Epidermal melanocyte (primary cell): ENCODE results near the gene DACT2.
"Not testable (repeated sequence)": the region's sequence is repeated elsewhere in the genome, so short reads cannot be mapped to it uniquely, and the experiment has no call there.

Experiments
- DNase-seq: peaks from one replicate; pipeline ENCODE4 v3.0.0; 2011; ENCODE audit warnings: low spot score; ENCODE audit not compliant: insufficient read length

DACT2 gene

DNA sequence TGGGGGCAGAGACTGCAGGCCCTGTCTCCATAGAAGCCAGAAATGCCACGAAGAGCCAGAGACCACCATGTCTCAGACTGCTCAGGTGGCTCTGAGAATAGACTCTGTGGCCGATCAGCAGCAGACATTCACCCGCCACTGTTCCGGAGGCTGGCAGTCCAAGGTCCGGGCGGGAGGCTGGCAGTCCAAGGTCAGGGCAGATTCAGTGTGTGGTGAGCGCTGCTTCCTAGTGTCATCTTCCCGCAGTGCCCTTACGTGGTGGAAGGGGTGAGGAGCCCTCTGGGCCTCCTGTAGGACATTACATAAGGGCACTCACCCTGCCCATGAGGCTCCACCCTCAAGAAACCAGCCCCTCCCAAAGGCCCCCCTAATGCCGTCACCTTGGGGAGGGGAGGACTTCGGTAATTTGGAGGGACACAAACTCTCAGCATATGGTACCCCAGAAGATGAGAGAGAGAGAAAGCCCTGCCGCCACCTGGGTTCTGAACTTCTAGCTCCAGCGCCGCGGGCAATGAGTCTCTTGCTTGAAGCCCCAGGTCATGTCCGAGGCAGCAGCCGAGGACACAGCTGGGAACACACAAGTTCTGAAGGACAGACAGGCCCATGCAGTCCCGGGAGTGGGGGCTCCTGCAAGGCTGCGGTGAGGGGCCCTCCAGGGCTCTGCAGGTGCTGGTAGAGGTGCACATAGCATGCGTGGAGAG is 36.4 kb downstream of the DACT2 start:
- DNase-seq = no peak

- no peak for DNase-seq
Observed at GRCh38 chr6:168281826-168282225, 37.8 kb downstream of the DACT2 start.

- not testable (repeated sequence) for DNase-seq
Observed at GRCh38 chr6:168281314-168281713, 38.3 kb downstream of the DACT2 start.

DNA sequence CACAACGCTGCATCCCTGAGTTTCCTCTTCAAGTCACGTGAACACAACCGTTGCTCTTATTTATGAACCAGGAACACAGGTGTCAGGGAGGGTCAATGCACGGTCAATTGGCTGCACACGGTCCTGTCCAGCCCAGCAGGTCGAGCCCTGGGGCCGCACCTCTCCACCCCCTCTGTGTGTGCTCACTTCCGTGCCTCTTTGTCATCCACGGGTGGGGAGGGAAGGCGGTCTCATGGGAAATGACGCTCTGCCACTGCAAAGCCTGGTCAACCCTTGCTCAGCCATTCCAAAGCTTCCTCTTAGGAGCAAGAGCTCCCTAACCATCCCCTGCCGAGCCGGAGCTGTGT is 38.7 kb downstream of the DACT2 start:
- no peak for DNase-seq

GRCh38 chr6:168280020-168280898 is 39.3 kb downstream of the DACT2 start:
- no peak for DNase-seq

DNA sequence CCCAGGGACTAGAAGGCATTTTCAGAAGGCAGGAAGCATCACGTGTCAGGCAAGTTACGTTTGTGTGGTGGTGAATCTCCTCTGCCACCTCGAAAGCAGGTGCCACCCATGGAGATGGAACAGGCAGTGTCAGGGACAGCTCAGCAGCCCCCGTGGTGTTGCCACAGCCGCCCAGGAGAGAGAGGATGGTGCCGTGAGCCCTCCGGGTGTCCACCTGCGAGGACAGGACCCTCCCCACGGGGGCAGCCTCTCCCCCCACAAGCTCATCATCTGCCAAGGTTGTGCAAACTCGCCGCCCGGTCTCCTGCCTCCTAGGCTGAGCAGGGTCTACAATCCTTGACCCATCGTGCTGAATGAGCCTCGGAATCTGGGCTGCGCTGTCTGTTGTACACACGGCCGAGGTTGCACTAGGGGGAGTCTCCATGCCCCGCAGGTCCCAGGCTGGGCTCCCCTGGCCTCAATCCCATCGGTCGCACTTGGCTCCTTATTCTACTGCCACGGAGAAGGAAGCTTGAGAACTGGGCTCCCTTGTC is 40.1 kb downstream of the DACT2 start:
- DNase-seq = no peak

GRCh38 chr6:168278904-168279303 is 40.7 kb downstream of the DACT2 start:
- no peak for DNase-seq

DNA sequence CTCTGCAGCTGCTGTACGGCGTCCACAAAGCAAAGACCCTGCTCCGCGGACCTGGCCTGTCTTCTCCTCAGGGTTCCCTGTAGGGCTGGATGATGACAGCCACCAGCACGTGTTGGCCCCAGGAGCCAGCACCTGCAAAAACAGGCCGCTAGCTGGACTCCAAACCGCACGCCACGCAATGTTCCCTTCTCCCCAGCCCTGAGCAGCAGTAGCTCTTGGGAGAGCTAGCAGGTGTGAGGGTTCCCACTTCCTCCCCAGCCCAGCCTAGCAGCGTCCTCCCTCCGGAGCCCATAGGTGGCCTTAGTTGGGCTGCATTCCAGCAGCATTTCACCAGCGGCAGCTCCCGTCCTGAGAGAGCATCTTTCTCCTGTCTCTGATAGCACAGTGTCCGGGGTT is 42.3 kb downstream of the DACT2 start:
- no peak for DNase-seq

- no peak for DNase-seq
Observed at GRCh38 chr6:168276576-168277273, 42.9 kb downstream of the DACT2 start.

DNA sequence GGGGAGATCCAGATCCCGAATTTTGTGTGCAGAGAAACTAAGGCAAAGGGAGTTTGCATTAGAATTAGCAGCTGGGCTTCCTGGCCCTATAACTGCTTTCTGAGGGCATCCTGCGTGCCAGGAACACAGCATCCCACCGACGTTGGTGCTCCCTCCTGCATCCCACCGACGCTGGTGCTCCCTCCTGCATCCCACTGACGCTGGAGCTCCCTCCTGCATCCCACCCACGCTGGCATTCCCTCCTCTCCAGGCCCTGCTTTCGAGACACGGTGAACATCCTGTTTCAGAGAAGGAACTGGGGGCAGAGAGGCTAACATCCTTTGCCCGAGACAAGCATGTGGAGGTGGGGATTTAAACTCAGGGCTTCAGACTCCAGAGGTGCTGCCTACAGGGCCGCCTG is 44.4 kb downstream of the DACT2 start:
- no peak for DNase-seq

GRCh38 chr6:168274037-168274952 is 45.3 kb downstream of the DACT2 start:
- DNase-seq = no peak

DNA sequence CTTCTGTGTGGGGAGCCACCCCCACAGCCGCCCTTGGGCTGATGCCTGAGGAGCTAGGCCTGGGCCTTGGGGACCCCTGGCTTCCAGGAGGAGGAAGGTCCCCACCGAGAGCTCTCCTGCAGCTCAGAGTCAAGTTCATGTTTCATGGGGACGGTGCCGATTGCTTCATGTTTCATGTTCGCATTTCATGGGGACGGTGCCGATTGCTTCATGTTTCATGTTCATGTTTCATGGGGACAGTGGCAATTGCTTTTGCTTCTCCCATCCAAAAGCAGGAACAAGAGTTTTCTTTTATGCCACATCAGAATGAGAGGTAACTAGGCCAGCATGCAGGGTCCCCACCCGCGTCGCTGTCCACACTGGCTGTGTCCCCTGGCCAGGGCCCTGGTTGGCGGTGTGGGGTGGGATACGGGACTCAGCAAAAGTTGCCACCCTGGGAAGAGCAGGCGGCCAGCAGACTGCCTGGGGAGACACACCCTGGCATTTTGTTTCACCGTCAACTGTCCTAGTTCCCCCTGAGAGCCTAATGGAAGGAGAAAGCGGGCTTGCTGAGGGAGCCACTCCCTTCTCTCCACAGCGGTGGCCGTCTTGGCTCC is 46.0 kb downstream of the DACT2 start:
- no peak for DNase-seq

- no peak for DNase-seq
Observed at GRCh38 chr6:168272415-168273325, 46.9 kb downstream of the DACT2 start.

- no peak for DNase-seq
Observed at GRCh38 chr6:168270274-168271172, 49.1 kb downstream of the DACT2 start.

- DNase-seq = no peak
Observed at GRCh38 chr6:168269455-168270243, 49.9 kb downstream of the DACT2 start.

- DNase-seq = no peak
Observed at GRCh38 chr6:168268755-168269154, 50.8 kb downstream of the DACT2 start.

GRCh38 chr6:168267779-168268178 is 51.8 kb downstream of the DACT2 start:
- not testable (repeated sequence) for DNase-seq
